Endothelial cell of hepatic sinusoid (primary cell): Measurements from ENCODE around the gene ADAMTS17.
"Not testable (repeated sequence)": the region's sequence is repeated elsewhere in the genome, so short reads cannot be mapped to it uniquely, and the experiment has no call there.

Source experiments
- in situ Hi-C: cut with HindIII; loops from 2 replicates; pipeline ENCODE4 v1.10.0; 2017; ENCODE audit warnings: low sequenced_read_pairs

Gene ADAMTS17

DNA sequence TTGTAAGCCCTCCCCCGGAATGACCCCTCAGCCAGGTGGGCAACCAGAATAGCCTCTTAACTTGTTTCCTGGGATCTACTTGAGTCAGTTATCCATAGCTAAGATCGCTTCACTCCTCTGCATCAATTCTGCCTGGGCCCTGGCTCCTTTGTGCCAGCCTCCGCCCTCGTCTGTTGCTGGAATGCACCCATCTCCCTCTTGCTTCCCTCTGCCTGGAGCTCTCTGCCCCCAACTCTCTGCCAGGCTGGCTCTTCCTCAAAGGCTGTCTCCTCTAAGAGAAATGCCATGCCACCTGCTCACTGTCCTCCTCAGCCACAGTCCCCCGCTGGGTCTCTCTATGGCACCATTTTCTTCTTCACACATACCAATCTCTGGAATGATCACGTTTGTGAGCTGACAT lies 240.8 kb downstream of the ADAMTS17 start:
- in situ Hi-C loops, result no loop called here

DNA sequence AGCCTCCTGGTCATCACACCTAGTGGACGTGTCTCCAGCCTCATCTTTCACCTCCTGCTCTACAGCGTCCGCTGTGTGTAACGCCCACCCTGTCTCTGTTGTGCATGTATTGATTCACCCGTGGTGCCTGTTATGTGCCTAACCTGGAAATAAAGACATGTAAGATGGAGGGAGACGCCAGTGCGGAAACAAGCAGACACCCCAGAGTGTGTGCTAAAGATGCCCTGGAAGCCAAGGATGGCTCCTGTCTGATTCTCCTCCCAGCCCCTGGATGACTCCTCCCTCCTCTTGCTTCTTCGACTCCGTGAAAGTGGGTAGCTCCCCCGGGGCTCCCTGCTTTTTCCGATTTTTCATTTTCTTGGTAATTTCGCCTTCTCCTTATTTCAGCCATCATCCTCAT lies 241.8 kb downstream of the ADAMTS17 start:
- in situ Hi-C loops, result loop anchor here (5.0 kb wide), 1 partner anchor 43 kb away; no protein-coding TSS in a partner anchor

DNA sequence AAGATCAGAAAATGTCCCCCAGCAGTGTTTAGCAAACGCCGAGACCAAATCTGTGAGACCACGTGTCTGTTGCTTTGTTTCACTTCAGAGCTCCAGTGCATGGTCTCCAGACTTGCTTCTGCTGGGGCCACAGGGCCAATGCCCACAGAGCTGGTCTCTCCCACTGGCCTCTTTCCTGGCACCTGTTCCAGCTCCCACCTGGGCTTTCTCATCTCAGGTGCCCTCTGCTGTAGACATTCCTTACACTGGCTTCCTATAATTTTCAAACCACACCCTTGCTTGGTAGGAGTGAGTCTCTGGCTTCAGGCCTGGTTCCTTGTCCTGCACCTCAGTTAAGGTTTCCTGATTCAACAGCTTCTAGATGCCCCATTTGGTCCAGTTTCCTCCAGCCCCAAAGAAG lies 243.1 kb downstream of the ADAMTS17 start:
- in situ Hi-C loops, result loop anchor here (5.0 kb wide), 1 partner anchor 41 kb away; no protein-coding TSS in a partner anchor

DNA sequence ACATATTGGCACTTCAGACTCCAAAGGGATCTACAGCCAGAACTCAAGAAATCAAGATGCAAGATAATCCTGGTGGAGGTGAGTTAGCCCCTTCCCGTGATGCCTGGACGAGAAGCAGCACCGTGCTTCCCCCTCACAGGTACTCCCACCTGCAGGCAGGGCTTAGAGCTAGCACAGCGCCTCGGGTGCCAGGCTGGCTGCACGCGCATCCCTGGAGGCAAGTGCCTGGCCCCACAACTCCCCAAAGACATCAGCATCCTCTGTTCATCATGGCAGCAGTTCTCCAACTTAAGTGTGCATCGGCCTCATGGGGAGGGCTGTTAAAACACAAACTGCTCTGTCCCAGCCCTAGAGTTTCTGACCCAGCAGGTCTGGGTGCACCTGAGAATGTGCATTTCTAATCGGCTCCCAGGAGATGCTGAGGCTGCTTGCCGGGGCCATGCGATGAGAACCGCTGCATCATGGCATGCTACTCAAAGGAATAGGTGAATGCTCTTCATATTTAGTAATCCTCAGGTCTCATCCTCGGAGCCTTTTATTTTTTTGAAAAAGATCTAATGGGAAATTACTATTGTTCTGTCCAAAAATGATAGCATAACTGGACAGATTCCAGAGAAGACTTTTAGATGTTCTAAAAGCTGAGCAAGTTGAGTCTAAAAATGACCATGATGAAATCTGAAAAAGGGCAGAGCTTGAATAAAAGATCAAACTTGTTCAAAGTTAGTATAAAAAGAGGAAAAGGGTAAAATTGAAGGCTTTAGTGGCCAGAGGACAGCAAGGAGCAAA lies 244.2 kb downstream of the ADAMTS17 start:
- in situ Hi-C loops, result loop anchor here (5.0 kb wide), 1 partner anchor 40 kb away; no protein-coding TSS in a partner anchor

DNA sequence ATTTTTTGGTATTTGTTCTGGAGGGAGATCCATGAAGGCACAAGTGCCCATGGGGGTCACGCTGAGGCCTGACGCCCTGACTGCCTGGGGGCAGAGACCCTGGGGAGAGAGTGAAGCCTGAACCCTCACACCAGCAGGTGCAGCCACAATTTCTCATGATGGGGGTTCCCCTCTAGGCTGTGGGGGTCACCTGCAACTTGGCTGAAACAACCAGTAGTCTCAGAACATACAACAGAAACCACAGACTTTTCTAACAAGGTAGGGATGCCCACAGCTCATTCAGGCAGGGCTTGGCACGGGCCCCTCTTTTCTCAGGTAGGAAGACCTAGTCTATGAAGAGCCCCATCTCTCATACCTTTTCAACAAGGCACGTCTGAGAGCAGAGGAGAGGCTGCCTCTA lies 245.1 kb downstream of the ADAMTS17 start:
- in situ Hi-C loops, result loop anchor here (5.0 kb wide), 1 partner anchor 39 kb away; no protein-coding TSS in a partner anchor

DNA sequence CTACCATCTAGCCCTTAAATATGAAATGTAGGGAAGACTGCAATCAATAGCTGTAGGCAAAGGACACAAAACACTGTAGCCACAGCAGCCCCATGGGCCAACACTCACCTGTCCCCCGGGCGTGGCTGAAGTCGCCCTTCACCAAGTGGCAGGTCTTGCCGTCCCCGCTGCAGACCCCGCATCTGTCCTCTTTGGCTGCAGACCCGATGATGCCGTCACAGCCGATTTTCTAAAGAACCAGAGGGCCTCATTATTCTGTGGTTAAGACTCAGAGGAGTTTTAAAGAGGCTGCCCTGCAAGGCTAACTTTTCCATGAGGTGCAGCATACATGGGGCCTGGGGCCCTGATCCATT lies 245.6 kb downstream of the ADAMTS17 start:
- in situ Hi-C loops, result loop anchor here (5.0 kb wide), 1 partner anchor 39 kb away; no protein-coding TSS in a partner anchor

DNA sequence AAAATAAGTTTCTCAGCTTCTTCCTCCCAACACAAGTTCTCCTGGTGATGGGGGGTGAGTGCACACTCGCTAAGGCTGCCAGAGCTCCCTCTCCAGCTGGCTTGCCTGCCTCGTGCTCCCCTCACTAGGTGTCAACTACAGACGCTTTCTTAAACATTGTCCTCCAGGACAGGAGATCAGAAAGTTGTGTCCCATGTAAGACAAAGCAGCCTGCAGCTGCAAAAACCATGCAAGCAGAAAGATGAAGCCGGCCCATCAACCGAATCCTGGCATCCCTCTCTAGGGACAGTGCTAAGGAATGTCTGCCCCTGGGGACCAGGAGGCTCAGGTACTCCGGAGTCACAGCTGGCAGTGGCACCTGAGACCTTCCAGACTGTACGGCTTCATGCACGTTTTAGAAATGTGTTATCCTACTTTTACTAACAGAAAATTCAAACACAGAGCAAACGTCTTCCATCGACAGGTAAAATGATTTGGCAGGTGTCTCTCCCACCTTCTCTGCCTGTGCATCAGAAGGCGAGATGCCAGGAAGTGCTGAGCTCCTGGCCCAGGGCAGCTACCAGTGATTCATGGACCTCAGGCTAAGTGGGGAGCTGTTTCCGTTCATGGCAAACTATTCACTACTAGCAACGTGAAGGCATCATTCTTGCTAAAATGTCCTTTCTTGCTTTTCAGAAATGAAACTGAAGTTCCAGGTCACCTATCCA lies 246.1 kb downstream of the ADAMTS17 start:
- in situ Hi-C loops, result loop anchor here (5.0 kb wide), 1 partner anchor 38 kb away; no protein-coding TSS in a partner anchor

DNA sequence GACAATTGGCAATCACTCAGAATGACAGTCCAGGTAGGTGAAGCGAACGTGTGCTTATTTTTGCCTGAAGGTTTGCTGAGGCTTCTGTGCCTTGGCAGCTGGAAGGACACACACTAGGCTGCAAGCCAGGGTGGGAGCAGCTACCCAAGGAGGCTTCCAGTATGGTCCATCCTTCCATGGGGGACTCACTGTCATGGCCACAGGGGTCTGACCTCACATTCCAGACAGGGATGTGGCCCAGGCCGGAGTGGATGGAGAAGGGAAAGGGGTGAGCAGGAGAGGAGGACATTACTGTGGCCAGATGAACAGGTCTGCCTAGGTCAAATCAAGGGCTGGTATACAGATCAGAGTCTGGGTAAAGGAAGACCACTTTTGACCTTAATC lies 247.7 kb downstream of the ADAMTS17 start:
- in situ Hi-C loops, result no loop called here

DNA sequence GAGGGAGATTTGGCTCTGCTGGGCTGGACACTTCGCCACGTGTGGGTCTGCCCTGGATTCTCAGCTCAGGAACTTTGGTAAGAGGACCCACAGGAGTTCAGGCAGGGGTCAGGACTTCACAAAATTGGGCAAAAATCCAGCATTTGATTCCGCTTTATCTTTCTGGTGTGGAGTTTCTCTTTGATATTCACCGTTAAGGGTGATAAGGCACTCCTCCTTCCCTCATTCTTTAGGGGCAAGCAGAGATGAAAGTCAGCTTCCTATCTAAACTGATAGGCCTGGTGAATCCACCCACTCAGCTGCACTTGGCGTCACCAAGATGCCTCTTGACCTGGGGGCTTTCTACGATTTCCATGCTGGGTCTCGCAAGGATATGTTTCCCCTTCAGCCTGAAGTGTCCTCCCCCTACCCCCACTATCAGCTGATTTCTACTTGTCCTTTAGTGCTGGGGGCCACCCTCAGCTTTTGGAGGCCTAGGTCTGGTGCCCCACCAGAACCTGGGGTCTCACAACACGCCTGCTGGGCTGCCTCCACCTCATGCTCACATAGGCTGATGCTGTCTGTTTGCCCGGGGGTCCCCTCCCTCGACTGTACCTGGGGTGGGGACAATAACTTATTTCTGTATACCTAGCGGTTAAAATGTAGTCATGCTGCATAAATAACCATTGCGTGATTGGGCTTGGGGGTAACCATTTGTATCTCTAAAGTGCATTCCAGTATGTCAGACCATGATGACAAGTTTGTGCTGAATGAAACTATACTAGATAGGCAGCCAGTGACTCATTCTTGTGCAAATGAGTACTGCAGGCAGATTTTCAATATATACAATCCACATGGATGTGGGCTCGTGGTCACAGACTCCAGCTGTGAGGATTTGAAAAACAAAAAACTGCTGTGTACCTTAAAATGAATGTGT lies 248.3 kb downstream of the ADAMTS17 start:
- in situ Hi-C loops, result no loop called here

DNA sequence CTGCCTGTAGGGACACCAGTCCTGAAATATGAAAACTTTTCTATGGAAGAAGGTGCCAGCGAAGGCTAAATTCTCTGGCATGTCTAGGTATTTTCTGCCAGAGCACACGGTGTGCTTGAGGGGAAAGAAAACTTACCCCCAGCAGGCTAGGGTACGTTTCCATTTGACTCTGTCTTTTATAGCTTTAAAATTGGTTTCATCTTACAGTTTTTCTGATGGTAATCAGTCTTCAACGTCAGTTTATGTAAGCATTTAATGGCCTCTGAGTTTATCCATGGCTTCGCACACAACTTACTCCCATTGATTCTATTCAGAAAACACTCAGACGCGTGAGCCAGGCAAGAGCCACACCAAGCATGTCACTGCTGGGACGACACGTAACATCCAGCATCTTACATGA lies 249.7 kb downstream of the ADAMTS17 start:
- in situ Hi-C loops, result no loop called here

DNA sequence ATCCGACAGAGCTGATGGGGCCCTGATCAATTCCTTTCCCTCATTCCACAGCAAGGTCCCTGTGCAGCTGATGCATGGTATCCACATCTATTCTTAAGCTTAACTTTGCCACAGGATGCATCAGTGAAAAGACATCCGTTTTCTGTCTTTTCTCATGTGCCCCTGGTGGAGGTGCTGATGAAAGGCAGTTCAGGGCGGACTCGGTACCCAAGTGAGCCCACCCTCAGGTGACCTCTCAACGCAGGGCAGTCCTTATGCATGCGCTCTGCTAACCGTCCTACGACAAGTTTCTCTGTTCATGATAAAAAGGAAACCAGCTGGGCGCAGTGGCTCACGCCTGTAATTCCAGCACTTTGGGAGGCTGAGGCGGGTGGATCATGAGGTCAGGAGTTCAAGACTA lies 251.4 kb downstream of the ADAMTS17 start:
- in situ Hi-C loops, result no loop called here

DNA sequence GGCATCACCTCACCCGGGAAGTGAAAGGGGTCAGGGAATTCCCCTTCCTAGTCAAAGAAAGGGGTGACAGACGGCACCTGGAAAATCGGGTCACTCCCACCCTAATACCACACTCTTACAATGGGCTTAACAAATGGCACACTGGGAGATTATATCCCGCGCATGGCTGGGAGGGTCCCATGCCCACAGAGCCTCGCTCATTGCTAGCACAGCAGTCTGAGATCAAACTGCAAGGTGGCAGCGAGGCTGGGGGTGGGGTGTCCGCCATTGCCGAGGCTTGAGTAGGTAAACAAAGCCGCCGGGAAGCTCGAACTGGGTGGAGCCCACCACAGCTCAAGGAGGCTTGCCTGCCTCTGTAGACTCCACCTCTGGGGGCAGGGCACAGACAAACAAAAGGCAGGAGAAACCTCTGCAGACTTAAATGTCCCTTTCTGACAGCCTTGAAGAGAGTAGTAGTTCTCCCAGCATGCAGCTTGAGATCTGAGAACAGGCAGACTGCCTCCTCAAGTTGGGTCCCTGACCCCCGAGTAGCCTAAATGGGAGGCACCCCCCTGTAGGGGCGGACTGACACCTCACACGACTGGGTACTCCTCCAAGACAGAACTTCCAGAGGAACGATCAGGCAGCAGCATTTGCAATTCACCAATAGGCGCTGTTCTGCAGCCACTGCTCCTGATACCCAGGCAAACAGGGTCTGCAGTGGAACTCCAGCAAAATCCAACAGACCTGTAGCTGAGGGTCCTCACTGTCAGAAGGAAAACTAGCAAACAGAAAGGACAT lies 257.5 kb downstream of the ADAMTS17 start:
- in situ Hi-C loops, result not testable (repeated sequence)

DNA sequence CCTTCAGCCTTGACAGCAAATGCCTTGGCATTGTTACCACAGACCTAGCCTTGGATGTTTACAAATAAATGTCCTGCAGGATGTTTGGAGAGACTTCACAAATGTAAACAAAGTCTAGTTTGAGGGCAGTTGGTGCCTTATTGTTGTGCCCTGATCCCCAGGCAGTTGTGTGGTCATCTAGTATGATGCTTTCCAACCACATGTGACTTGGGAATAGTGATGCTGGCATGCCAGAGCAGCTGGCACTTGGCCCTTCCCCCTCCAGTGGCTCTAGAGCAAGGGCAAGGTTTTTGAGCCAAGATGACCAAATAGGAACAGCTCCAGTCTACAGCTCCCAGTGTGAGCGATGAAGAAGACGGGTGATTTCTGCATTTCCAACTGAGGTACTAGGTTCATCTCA lies 258.2 kb downstream of the ADAMTS17 start:
- in situ Hi-C loops, result no loop called here

DNA sequence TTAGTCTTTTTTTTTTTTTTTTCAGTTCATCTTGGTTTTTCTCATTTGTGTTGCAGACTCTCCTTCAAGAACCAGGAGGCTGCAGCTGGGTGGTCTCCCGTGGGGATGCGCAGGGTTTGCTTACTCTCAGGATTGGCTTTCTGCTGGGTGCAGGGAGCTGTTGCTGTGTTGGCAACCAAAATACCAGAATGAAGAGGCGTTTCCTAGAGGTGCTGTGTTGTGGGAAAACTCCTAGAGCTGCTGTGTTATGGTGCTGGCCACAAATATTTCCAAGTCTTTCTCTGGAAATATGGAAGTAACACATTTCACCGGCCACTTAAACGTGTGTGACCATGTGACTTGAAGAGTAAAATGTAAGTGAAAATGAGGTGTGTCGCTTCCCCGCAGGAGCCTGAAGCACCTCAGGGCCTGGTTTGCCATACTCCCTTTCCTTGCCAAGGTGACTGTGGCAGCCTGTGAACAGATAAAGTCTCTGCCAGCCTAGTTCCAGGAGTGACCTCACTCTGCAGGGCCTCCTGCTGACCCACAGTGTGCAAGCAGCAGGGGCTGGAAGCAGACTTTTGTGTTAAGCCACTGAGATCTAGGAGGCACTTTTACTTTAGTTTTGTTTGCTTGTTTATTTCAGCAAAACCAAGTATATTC lies 258.9 kb downstream of the ADAMTS17 start:
- in situ Hi-C loops, result no loop called here

DNA sequence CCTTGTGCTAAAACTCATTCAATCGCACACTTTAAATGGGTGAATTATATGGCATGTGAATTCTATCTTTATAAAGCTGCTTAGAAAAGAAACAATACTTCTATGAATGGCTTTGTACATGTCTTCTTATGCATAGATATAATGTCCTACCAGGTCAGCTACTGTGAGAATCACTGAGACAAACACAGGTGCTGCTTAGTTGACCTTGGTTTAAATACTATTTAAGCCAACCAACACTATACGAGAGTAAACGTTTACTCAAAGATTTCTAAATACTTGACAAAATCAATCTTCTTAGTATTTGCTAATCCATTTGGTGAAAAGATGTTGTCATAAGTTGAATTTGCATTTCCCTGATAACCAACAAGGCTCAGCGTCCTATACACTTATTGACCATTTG lies 260.3 kb downstream of the ADAMTS17 start:
- in situ Hi-C loops, result no loop called here

DNA sequence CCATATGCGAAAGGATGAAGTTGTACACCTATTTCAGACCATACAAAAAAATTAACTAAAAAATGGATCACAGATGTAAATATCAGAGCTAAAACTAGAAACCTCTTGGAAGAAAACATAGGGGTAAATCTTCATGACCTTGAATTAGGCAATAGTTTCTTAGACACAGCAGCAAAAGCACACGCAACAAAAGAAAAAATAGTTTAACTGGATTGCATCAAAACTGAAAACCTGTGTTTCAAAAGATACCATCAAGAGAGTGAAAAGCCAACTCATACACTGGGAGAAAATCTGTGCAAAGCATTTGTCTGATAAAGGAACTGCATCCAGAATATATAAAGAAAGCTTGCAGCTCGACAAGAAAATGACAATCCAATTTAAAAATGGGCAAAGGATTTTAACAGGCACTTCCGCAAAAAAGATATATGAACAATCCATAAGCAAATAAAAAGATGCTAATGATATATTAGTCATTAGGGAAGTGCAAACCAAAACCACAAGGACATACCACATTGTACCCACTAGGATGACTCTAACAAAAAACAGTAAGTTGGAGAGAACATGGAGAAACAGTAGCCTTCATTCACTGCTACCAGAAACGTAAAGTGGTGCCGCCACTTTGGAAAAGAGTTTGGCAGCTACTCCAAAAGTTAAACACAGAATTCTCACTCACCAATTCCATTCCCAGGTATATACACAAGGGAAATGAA lies 263.1 kb downstream of the ADAMTS17 start:
- in situ Hi-C loops, result no loop called here

DNA sequence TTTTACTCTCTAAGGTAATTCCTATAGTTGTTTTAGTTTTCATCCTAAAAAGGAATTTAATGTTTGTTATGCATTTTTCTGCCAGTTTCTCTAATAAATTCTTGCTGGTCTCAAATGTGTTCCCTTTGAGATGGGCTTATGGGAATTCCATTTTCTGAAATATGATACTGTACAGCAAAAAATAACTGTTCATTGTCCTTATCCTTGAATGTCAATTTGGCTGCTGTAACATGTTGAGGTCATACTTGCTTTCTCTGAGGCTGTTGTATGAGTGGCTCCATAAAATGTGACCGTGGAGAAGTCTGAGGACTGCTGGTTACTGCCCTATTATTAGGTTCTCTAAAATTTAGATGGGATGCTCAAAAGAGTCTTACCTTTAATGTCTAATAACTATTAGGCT lies 266.5 kb downstream of the ADAMTS17 start:
- in situ Hi-C loops, result no loop called here

DNA sequence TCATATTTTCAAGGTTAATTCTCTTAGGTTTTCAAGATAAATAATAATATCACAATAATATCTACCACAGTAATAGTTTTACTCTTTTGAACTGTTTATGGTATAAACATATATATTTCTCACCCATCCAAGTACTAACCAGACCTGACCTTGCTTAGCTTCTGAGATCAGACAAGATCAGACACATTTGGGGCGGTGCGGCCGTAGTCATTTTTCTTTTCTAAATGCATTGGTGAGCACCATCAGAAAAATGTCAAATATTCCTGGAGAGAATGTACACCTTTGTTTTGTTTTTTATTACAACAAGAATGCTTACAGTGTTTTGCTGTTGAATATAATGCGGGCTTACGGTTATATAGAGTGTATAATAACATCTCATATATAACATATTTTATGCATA lies 267.8 kb downstream of the ADAMTS17 start:
- in situ Hi-C loops, result no loop called here
